Bronchial epithelial cell (primary cell): Measurements from ENCODE around the gene SMAD4. TPM values are rescaled to one million over a fixed set of nuclear protein-coding genes. Genes with fewer than 3 reads are reported as not detected.

Experiments used
- DNase-seq: peaks from one replicate; pipeline ENCODE4 v3.0.0-alpha.2; 2010; ENCODE audit warnings: low read depth
- FAIRE-seq: peaks from 2 replicates; lab custom pipeline; 2011; peaks lifted over from hg19 to GRCh38; lab: Jason Lieb, UNC
- H3K27me3 ChIP-seq: 2 replicates; pipeline ENCODE4 v1.5.1; 2011; ENCODE audit warnings: low read length; ENCODE audit not compliant: control insufficient read depth, insufficient read depth
- H3K36me3 ChIP-seq: 2 replicates; pipeline ENCODE4 v1.5.1; 2011; ENCODE audit warnings: low read length; ENCODE audit not compliant: control insufficient read depth, insufficient read depth
- H3K4me3 ChIP-seq: 2 replicates; pipeline ENCODE4 v1.5.1; 2011; ENCODE audit warnings: mild to moderate bottlenecking, low read depth, low read length, control low read depth
- total RNA-seq: library from RNA; depleted of rRNA; stranded (reverse); fragments of >200 nt; gene quantifications from 2 replicates; pipeline ENCODE4 v1.2.1, GENCODE V29; 2014
- TF ChIP-seq, protein P1 (sequence below): IDR thresholded peaks from 2 replicates; pipeline ENCODE4 v1.5.1; 2011; ENCODE audit warnings: mild to moderate bottlenecking, moderate library complexity, low read length, control low read depth, inconsistent platforms; ENCODE audit not compliant: insufficient read depth, severe bottlenecking

Gene SMAD4
- total RNA-seq, 1 donor from 2014 or later = 64.5 TPM

DNA sequence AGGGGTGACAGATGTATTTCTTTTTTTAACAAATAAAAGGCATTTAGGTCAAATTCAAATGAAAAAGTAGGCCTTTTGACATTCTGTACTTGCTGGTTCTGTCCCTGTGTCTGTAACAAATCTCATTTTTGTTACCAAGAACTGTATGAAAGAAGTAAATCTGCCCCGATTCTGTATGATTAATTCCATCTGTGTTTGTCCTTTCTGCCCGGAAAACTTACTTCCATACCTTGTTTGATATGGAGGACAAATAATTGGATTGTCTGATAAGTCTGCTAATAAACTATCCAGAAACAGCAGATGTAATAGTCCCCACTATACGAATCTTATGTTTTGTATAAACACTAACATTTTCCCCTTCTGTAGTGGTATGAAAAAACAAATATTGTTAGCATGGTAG, 97.7 kb downstream of the SMAD4 start:
- no peak for DNase-seq
- TF ChIP-seq, protein P1, sequence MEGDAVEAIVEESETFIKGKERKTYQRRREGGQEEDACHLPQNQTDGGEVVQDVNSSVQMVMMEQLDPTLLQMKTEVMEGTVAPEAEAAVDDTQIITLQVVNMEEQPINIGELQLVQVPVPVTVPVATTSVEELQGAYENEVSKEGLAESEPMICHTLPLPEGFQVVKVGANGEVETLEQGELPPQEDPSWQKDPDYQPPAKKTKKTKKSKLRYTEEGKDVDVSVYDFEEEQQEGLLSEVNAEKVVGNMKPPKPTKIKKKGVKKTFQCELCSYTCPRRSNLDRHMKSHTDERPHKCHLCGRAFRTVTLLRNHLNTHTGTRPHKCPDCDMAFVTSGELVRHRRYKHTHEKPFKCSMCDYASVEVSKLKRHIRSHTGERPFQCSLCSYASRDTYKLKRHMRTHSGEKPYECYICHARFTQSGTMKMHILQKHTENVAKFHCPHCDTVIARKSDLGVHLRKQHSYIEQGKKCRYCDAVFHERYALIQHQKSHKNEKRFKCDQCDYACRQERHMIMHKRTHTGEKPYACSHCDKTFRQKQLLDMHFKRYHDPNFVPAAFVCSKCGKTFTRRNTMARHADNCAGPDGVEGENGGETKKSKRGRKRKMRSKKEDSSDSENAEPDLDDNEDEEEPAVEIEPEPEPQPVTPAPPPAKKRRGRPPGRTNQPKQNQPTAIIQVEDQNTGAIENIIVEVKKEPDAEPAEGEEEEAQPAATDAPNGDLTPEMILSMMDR = no peak
- no peaks in the 10 kb centered on the region for H3K36me3 ChIP-seq
- no peak overlapping the region for H3K4me3 ChIP-seq
- H3K27me3 ChIP-seq = no peaks in the 10 kb centered on the region
- FAIRE-seq = no peak

GRCh38 chr18:51128533-51128932, 98.5 kb downstream of the SMAD4 start:
- TF ChIP-seq, protein P1 = no peak
- no peak overlapping the region for H3K4me3 ChIP-seq
- H3K27me3 ChIP-seq = no peaks in the 10 kb centered on the region
- FAIRE-seq = no peak
- DNase-seq = no peak
- no peaks in the 10 kb centered on the region for H3K36me3 ChIP-seq

- no peak for FAIRE-seq
- TF ChIP-seq, protein P1 = no peak
- DNase-seq = no peak
- Histone ChIP-seq H3K27me3 (no peaks in the 10 kb centered on the region), H3K36me3 (no peaks in the 10 kb centered on the region), H3K4me3 (no peak overlapping the region)
Measured at GRCh38 chr18:51132256-51132935, 102.4 kb downstream of the SMAD4 start.

DNA sequence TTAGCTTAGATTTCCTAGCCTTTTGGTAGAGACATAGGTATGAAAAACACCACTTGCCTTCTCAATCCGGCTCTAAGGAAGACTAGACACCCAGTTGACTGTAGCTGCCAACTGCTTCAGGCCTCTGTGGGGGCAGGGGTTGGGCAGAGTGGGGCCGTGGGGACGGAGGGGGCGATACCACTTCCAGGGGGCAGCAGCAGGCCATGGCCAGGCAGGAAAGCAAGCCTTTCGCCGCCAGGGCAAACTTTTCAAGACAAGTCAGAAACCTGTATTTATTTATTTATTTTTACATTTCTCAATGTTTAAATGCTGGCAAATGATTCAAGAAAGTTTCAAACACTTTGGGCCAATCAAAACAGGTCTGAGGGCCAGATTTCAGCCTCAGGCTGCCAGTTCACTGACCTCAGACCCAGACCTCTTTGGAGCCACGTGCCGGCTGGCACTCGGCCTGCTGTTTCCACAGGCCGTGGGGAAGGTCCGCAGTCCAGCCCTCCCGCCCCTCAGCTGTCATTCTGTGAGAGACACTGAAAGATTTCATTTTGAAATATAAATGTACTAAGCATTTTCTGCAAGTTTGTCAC, 103.7 kb downstream of the SMAD4 start:
- H3K4me3 ChIP-seq = no peak overlapping the region
- TF ChIP-seq, protein P1 = no peak
- H3K36me3 ChIP-seq = no peaks in the 10 kb centered on the region
- no peak for DNase-seq
- FAIRE-seq = no peak
- no peaks in the 10 kb centered on the region for H3K27me3 ChIP-seq

Other genes with a start within 250 kb of the SMAD4 start
- gene MRO, start 210.2 kb upstream of the SMAD4 start, total RNA-seq = not detected in 2 replicates
- 70.7 and 85.0 TPM in 2 replicates for gene ME2, start 151.1 kb upstream of the SMAD4 start, total RNA-seq
- gene ELAC1, start 62.2 kb upstream of the SMAD4 start, total RNA-seq = 2.6 and 3.6 TPM in 2 replicates
- 40.0 and 41.2 TPM in 2 replicates for gene MEX3C, start 167.5 kb downstream of the SMAD4 start, total RNA-seq